Measurements from ENCODE around the gene ATP5MG. TPM values are rescaled to one million over a fixed set of nuclear protein-coding genes. Genes with fewer than 3 reads are reported as not detected.

ATP5MG gene
- total and polyA plus RNA-seq, 10 donors: 34.5 to 258 (median 146) TPM

DNA sequence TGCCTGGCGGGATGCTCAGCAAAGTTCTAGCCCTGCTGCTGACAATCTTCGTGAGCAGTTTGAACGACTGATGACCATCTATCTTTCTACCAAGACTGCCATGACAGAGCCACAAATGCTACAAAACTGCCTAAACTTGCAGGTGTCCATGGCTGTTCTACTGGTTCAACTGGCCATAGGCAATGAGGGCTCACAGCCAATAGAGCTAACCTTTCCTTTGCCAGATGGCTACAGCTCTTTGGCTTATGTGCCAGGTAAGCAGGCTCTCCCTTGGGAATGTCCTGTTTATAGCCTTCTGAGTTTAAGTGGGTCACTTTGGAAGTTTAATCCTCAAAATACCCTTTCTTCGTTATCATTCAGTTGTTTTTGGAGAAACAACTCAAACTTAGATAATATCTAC lies 21.9 kb upstream of the ATP5MG start:
- Histone ChIP-seq H3K27ac (no peak overlapping the region), H3K4me1 (no peaks in the 10 kb centered on the region), H3K4me3 (no peak overlapping the region), H3K9me3 (no peaks in the 10 kb centered on the region), H3K36me3 (peaks cover 9 to 100% (median 94%) of the 10 kb centered on the region in 6 donors), H3K27me3 (replicated peaks in 1 of 7) (no peaks in the 10 kb centered on the region)
- intact Hi-C loops (cut with DNase I; ENCODE audit: low total_unique reads): no loop called here
- DNase-seq: no peak
- WGBS, 5 donors: 92 to 97% (median 97%) methylated on average over 4 of the region's 4 CpGs
- TF ChIP-seq POLR2AphosphoS5 (IDR thresholded peaks at IDR 0.05): no peak
- TF ChIP-seq, protein P1, sequence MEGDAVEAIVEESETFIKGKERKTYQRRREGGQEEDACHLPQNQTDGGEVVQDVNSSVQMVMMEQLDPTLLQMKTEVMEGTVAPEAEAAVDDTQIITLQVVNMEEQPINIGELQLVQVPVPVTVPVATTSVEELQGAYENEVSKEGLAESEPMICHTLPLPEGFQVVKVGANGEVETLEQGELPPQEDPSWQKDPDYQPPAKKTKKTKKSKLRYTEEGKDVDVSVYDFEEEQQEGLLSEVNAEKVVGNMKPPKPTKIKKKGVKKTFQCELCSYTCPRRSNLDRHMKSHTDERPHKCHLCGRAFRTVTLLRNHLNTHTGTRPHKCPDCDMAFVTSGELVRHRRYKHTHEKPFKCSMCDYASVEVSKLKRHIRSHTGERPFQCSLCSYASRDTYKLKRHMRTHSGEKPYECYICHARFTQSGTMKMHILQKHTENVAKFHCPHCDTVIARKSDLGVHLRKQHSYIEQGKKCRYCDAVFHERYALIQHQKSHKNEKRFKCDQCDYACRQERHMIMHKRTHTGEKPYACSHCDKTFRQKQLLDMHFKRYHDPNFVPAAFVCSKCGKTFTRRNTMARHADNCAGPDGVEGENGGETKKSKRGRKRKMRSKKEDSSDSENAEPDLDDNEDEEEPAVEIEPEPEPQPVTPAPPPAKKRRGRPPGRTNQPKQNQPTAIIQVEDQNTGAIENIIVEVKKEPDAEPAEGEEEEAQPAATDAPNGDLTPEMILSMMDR (IDR thresholded peaks at IDR 0.05 in 8 of 11, conservative IDR thresholded peaks at IDR 0.05 in 3 of 11): no peak

DNA sequence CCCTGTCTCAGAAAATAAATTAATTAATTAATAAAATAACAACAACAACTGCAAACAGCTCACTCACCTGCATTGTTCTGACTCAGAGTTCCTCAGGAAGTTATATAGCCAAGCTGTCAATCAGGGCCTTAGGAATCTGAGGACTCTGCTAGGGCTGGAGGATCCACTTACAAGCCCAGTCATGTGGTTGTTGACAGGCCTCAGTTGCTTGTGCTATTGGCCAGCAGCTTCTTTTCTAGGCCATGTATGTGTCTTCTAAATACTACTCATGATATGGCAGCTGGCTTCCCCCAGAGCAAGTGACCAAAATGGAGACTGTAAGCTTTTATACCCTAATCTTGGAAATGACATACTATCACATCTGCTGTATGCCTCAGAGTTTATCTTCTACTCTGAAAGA lies 20.8 kb upstream of the ATP5MG start:
- DNase-seq: no peak
- intact Hi-C loops (cut with DNase I; ENCODE audit: low total_unique reads): loop anchor here (10.0 kb wide), 1 partner anchor 374 kb away; no protein-coding TSS in a partner anchor
- TF ChIP-seq, protein P1 (IDR thresholded peaks at IDR 0.05 in 8 of 11, conservative IDR thresholded peaks at IDR 0.05 in 3 of 11): no peak
- TF ChIP-seq POLR2A (IDR thresholded peaks at IDR 0.05) (no peak), POLR2AphosphoS5 (IDR thresholded peaks at IDR 0.05) (no peak)
- H3K4me1 ChIP-seq: no peaks in the 10 kb centered on the region
- no peaks in the 10 kb centered on the region for H3K27me3 ChIP-seq (replicated peaks in 1 of 7)
- H3K9me3 ChIP-seq: no peaks in the 10 kb centered on the region
- H3K4me3 ChIP-seq: no peak overlapping the region
- no peak overlapping the region for H3K27ac ChIP-seq
- H3K36me3 ChIP-seq: peaks cover 9 to 100% (median 94%) of the 10 kb centered on the region in 6 donors

DNA sequence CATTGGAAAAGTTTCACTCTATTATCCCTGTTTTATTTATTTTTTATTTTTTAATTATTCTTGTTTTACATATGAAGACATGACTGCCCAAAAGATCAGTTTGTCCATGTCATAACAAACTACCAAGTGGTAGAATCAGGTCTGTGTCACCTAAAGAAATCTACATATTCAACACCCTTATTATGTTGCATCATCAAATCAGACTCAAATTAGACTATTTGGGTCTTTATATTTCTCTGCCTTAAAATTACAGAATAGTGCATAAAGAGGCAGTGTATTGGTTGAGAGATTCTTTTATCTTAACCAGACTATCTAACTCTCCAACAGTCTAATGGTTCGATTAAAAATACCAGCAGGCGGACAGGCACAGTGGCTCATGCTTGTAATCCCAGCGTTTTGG lies 18.5 kb upstream of the ATP5MG start:
- H3K9me3 ChIP-seq: no peaks in the 10 kb centered on the region
- no peak overlapping the region for H3K4me3 ChIP-seq
- peaks cover 6 to 100% (median 96%) of the 10 kb centered on the region in 6 donors for H3K36me3 ChIP-seq
- no peaks in the 10 kb centered on the region for H3K4me1 ChIP-seq
- no peaks in the 10 kb centered on the region for H3K27me3 ChIP-seq (replicated peaks in 1 of 7)
- intact Hi-C loops (cut with DNase I; ENCODE audit: low total_unique reads): loop anchor here (10.0 kb wide), 1 partner anchor 372 kb away; no protein-coding TSS in a partner anchor
- TF ChIP-seq, protein P1 (IDR thresholded peaks at IDR 0.05 in 8 of 11, conservative IDR thresholded peaks at IDR 0.05 in 3 of 11): no peak
- TF ChIP-seq POLR2A (IDR thresholded peaks at IDR 0.05) (no peak), POLR2AphosphoS5 (IDR thresholded peaks at IDR 0.05) (no peak)
- DNase-seq: no peak
- WGBS, 5 donors: 94 to 100% (median 96%) methylated on average over 3 of the region's 3 CpGs
- H3K27ac ChIP-seq: no peak overlapping the region

DNA sequence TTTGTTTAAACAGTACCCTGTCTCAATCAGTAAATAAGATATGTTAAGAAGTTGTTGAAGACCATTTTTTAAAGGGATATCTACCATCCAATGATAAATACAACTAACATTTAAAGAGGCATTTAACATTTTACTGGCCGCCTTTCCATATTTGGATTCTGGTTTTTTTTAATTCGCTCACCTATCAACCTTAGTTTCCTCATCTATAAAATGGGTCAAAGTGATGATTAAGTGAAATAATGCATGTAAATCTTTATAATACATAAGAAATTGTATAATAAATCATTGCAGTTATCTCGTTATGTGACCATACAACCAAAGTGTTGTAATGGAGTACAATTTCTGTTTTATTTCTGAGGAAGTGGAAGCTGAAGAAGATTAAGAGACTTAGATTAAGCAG lies 17.7 kb upstream of the ATP5MG start:
- no peak for DNase-seq
- no peaks in the 10 kb centered on the region for H3K27me3 ChIP-seq (replicated peaks in 1 of 7)
- no peak overlapping the region for H3K4me3 ChIP-seq
- H3K36me3 ChIP-seq: peaks cover 3 to 100% (median 96%) of the 10 kb centered on the region in 6 donors
- 91 to 99% (median 98%) methylated on average over 3 of the region's 3 CpGs for WGBS, 5 donors
- H3K27ac ChIP-seq: no peak overlapping the region
- TF ChIP-seq, protein P1 (IDR thresholded peaks at IDR 0.05 in 8 of 11, conservative IDR thresholded peaks at IDR 0.05 in 3 of 11): no peak
- no peak for TF ChIP-seq POLR2AphosphoS5 (IDR thresholded peaks at IDR 0.05)
- TF ChIP-seq POLR2A (IDR thresholded peaks at IDR 0.05): no peak
- intact Hi-C loops (cut with DNase I; ENCODE audit: low total_unique reads): loop anchor here (10.0 kb wide), 1 partner anchor 371 kb away; no protein-coding TSS in a partner anchor
- H3K4me1 ChIP-seq: no peaks in the 10 kb centered on the region
- H3K9me3 ChIP-seq: no peaks in the 10 kb centered on the region
